AG04449 (cell line): ENCODE results near the gene RASGRP2.

Experiments used
- CTCF ChIA-PET: fragments of 350-600 bp; formaldehyde crosslinking; extraction: SDS; loops from one replicate; lab custom pipeline; 2021; ENCODE audit warnings: antibody characterized with exemption; lab: Yijun Ruan, JAX
- POLR2A ChIA-PET: fragments of 400-600, 350-600 bp; formaldehyde crosslinking; extraction: SDS; loops from one replicate; lab custom pipeline; 2020; ENCODE audit warnings: antibody characterized with exemption, inconsistent platforms; lab: Yijun Ruan, JAX
- DNase-seq: peaks from one replicate; pipeline ENCODE4 v3.0.0-alpha.2; 2010; ENCODE audit warnings: low read depth, low spot score
- H3K4me3 ChIP-seq: 2 replicates; pipeline ENCODE4 v1.5.1; 2011; ENCODE audit warnings: low read depth, mild to moderate bottlenecking, control low read depth, low read length
- TF ChIP-seq, protein P1 (sequence below): IDR thresholded peaks from one replicate; pipeline ENCODE4 v1.5.1; 2011; ENCODE audit warnings: mild to moderate bottlenecking, moderate library complexity, low read length, control low read depth, inconsistent platforms; ENCODE audit not compliant: insufficient read depth; ENCODE audit errors: missing control alignments

RASGRP2 gene

DNA sequence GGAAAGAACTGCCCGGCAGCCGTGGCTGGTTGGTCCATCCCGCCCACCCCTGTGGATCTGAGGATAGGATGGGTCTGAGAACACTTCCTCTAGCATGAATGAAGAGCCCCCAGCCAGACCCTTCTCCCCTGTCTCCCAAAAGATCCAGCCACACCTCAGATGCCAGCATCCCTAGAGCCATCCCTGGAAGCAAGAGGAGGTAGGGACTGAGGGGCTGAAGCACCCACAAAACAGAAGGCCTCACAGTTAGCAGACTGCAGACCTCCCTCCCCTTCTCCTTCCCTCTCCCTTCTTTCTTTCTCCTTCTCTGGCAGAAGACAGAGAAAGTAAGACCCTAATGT is 22.6 kb downstream of the RASGRP2 start:
- H3K4me3 ChIP-seq: no peak overlapping the region
- DNase-seq: no peak
- ChIA-PET CTCF (interaction anchor here (1.1 to 3.0 kb wide), 3 partner anchors 23 to 272 kb away, joined by 3 to 14 read pairs (median 4); partner anchors contain the start of gene RASGRP2), POLR2A (no interaction called here)
- TF ChIP-seq, protein P1, sequence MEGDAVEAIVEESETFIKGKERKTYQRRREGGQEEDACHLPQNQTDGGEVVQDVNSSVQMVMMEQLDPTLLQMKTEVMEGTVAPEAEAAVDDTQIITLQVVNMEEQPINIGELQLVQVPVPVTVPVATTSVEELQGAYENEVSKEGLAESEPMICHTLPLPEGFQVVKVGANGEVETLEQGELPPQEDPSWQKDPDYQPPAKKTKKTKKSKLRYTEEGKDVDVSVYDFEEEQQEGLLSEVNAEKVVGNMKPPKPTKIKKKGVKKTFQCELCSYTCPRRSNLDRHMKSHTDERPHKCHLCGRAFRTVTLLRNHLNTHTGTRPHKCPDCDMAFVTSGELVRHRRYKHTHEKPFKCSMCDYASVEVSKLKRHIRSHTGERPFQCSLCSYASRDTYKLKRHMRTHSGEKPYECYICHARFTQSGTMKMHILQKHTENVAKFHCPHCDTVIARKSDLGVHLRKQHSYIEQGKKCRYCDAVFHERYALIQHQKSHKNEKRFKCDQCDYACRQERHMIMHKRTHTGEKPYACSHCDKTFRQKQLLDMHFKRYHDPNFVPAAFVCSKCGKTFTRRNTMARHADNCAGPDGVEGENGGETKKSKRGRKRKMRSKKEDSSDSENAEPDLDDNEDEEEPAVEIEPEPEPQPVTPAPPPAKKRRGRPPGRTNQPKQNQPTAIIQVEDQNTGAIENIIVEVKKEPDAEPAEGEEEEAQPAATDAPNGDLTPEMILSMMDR: no peak

DNA sequence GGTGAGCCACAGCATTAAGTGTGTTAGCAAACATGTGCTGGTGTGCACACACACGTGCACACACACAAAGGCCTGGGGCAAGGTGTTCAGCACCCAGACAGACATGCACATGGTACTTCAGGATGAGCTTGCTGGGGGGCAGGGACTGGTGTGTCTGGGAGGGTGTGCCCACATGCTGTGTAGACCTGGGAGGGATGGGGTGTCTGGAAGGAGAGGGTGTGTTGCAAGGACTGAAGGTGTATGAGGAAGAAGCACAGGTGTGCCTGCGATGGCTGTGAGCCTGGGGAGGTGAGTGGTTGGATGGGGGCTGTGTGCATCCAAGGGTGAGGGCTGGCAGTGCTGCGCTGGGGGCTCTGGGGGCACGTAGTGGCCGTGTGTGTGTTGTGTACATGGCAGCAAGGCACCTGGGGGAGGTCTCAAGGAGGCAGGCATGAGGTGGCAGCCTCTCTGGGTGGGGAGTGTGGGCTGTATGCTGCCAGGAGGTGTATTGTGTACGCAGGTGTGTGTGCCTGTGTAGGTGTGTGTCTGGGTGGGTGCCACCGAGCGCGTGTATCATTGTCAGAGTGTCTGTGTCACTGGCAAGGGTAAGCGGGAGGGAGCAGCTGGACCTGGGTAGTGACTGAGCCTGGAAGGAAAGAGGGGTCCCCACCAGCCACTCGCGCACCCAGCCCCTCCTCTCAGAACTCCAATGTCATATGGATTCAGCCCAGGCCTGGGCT is 23.1 kb downstream of the RASGRP2 start:
- DNase-seq: no peak
- TF ChIP-seq, protein P1: no peak
- ChIA-PET CTCF (interaction anchor here (1.0 to 3.0 kb wide), 2 partner anchors 32 to 469 kb away, joined by 3 to 14 read pairs; no protein-coding TSS in a partner anchor), POLR2A (no interaction called here)
- no peak overlapping the region for H3K4me3 ChIP-seq

DNA sequence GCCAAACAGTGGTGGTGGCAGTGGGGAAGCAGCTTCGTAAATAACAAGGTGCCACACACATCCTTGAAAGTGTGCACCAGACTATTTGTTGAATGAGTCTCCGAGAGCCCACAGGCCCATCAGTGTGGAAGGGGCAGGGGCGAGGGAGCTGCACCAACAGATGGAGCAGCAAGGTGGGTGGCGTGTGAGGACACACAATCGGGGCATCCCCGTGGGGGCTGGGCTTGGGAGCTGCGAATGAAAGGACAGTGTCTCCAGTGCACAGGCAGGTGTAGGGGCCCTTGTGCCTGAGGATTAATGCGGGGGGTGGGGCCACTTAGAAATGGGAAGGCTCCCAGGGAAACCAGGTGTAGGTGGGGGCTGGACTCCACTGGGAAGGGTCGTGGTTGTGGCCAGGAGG is 23.8 kb downstream of the RASGRP2 start:
- POLR2A ChIA-PET: no interaction called here
- DNase-seq: no peak
- TF ChIP-seq, protein P1: no peak
- H3K4me3 ChIP-seq: no peak overlapping the region
- CTCF ChIA-PET: interaction anchor here (1.0 to 3.0 kb wide), 2 partner anchors 31 to 468 kb away, joined by 3 to 14 read pairs; no protein-coding TSS in a partner anchor

DNA sequence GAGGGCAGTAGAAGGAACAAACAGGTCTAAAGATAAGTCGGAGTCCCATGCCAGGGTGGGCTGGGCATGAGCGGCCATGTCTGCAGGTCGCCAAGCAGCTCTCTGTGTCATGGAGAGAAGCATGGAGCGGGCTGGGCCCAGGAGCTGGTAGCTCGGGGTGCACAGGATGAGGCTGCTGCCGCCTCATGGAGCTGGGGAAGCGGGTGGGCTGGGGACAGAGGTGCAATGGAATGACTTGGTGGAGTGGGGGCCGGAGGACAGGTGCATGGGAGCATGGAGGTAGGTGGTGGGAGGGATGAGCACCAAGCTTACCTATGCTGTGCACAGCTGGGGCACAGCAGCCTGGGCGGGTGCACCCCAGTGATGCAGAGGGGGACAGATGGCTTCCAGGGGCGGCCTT is 24.5 kb downstream of the RASGRP2 start:
- ChIA-PET POLR2A (no interaction called here), CTCF (interaction anchor here (0.8 to 4.3 kb wide), 6 partner anchors 10 to 468 kb away, joined by 3 to 23 read pairs (median 4); no protein-coding TSS in a partner anchor)
- no peak for DNase-seq
- TF ChIP-seq, protein P1: no peak
- no peak overlapping the region for H3K4me3 ChIP-seq

DNA sequence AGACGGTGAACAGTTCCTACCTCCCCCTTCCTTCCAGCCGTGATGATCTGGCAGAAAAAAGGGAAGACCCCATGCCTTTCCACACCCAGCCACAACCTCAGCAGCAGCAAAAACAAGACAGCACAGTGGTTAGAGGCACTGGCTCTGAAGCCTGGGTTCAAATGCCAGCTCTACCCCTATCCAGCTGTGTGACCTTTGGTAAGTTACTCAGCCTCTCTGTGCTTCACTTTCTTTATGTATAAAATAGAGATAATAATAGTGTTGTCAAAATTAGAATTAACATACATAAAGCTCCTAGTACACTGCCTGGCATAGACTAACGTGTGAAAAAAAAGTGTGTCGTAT is 25.2 kb downstream of the RASGRP2 start:
- CTCF ChIA-PET: interaction anchor here (0.9 to 4.3 kb wide), 4 partner anchors 10 to 270 kb away, joined by 3 to 23 read pairs (median 6); no protein-coding TSS in a partner anchor
- no peak overlapping the region for H3K4me3 ChIP-seq
- DNase-seq: no peak
- POLR2A ChIA-PET: no interaction called here
- TF ChIP-seq, protein P1: no peak

DNA sequence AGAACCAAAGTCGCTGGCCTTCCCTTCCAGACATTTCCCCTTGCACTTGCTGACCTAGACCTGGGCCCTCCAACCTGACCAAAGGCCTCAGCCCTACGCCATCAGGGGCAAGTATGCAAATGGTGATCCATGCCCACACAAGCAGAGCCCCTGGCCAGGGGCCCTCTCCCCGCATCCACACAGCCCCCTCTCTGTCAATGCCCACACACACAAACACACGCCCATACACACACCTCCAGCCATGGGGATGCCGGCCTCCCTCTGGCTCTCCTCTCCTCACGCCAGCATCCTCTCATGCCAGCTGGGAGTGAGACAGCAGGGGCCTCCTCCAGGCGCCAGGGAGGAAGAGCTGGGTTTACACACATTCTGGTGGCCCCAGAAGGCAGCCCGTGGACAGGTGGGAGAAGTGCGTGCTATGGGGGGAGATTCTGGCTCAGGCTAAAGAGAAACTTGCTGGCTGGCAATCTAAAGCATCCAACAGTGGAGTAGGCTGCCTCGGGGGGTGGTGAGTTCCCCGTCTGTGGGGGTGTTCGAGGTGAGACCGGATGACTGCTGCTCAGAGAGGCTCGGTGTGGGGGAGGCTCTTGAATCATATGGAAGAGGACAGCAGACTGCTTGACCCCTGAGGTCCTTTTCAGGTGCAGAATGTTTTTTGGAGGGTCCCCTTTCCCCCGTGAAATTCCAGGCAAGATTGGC is 25.7 kb downstream of the RASGRP2 start:
- CTCF ChIA-PET: interaction anchor here (0.7 to 4.3 kb wide), 8 partner anchors 8 to 269 kb away, joined by 3 to 23 read pairs (median 4); no protein-coding TSS in a partner anchor
- no peak overlapping the region for H3K4me3 ChIP-seq
- POLR2A ChIA-PET: no interaction called here
- no peak for DNase-seq
- TF ChIP-seq, protein P1: no peak
